Type B pancreatic cell (in vitro differentiated cells): ENCODE data around the gene COPS7A. TPM values are rescaled to one million over a fixed set of nuclear protein-coding genes. Genes with fewer than 3 reads are reported as not detected.
"Not testable (repeated sequence)": the region's sequence is repeated elsewhere in the genome, so short reads cannot be mapped to it uniquely, and the experiment has no call there.

Experiments used
- DNase-seq: peaks from one replicate; pipeline ENCODE4 v3.0.0; 2021; ENCODE audit warnings: mixed read lengths; ENCODE audit not compliant: unreplicated experiment; ENCODE audit errors: extremely low spot score
- H3K27ac Mint-ChIP-seq: 2 replicates; pipeline ENCODE4 v1.8.0; 2021; ENCODE audit warnings: mild to moderate bottlenecking, mixed read lengths
- H3K27me3 Mint-ChIP-seq: 2 replicates; pipeline ENCODE4 v1.8.0; 2021; ENCODE audit warnings: mixed read lengths
- H3K36me3 Mint-ChIP-seq: 2 replicates; pipeline ENCODE4 v1.8.0; 2021; ENCODE audit warnings: mixed read lengths
- H3K4me1 Mint-ChIP-seq: one replicate; pipeline ENCODE4 v1.8.0; 2021; ENCODE audit warnings: mixed read lengths; ENCODE audit not compliant: unreplicated experiment
- H3K4me3 Mint-ChIP-seq: 2 replicates; pipeline ENCODE4 v1.8.0; 2021; ENCODE audit warnings: mild to moderate bottlenecking, mixed read lengths
- H3K9me3 Mint-ChIP-seq: 2 replicates; pipeline ENCODE4 v1.8.0; 2021; ENCODE audit warnings: mixed read lengths
- CTCF ChIP-seq: fragments of 200-600 bp; sonication (generic); conservative IDR thresholded peaks from 2 replicates; pipeline ENCODE4 v1.5.0; 2021; ENCODE audit warnings: antibody characterized with exemption, mild to moderate bottlenecking
- total RNA-seq: library from RNA; stranded (reverse); gene quantifications from 2 replicates; pipeline ENCODE4 v1.2.1, GENCODE V29; 2021; ENCODE audit warnings: low replicate concordance

The COPS7A gene
- total RNA-seq, 1 donor from 2014 or later: 35.4 TPM

- DNase-seq: no peak
- TF ChIP-seq CTCF: no peak
- Mint-ChIP-seq H3K4me3 (peak overlapping the region; percentile 84), H3K9me3 (no peaks in the 10 kb centered on the region), H3K27ac (peak overlapping the region; percentile 54), H3K27me3 (peaks cover 80% of the 10 kb centered on the region), H3K4me1 (peaks cover 6% of the 10 kb centered on the region), H3K36me3 (peaks cover 14% of the 10 kb centered on the region)
These were observed 24.4 kb upstream of the COPS7A start for GRCh38 chr12:6699259-6699988.

GRCh38 chr12:6699989-6700645 lies 23.7 kb upstream of the COPS7A start:
- Mint-ChIP-seq H3K27me3 (peaks cover 86% of the 10 kb centered on the region), H3K36me3 (peaks cover 14% of the 10 kb centered on the region), H3K27ac (no peak overlapping the region)

GRCh38 chr12:6700646-6701051 lies 23.2 kb upstream of the COPS7A start, which contains the start of gene PIANP:
TSS of gene PIANP (minus strand) at chr12:6700815. CDS start at chr12:6698061, 2,754 bp downstream.
- Mint-ChIP-seq H3K36me3 (peaks cover 14% of the 10 kb centered on the region), H3K27me3 (peaks cover 88% of the 10 kb centered on the region), H3K27ac (peak within 1 kb of the TSS; percentile 54), H3K9me3 (no peaks in the 10 kb centered on the region), H3K4me1 (peaks cover 6% of the 10 kb centered on the region), H3K4me3 (peak within 1 kb of the TSS; percentile 84)
- peak; percentile 79 for DNase-seq
- TF ChIP-seq CTCF: no peak

More at GRCh38 chr12:6699989-6700645, 23.7 kb upstream of the COPS7A start:
- Mint-ChIP-seq H3K9me3 (no peaks in the 10 kb centered on the region), H3K4me3 (peak overlapping the region; percentile 84), H3K4me1 (peaks cover 6% of the 10 kb centered on the region)
- DNase-seq: no peak
- TF ChIP-seq CTCF: no peak

DNA sequence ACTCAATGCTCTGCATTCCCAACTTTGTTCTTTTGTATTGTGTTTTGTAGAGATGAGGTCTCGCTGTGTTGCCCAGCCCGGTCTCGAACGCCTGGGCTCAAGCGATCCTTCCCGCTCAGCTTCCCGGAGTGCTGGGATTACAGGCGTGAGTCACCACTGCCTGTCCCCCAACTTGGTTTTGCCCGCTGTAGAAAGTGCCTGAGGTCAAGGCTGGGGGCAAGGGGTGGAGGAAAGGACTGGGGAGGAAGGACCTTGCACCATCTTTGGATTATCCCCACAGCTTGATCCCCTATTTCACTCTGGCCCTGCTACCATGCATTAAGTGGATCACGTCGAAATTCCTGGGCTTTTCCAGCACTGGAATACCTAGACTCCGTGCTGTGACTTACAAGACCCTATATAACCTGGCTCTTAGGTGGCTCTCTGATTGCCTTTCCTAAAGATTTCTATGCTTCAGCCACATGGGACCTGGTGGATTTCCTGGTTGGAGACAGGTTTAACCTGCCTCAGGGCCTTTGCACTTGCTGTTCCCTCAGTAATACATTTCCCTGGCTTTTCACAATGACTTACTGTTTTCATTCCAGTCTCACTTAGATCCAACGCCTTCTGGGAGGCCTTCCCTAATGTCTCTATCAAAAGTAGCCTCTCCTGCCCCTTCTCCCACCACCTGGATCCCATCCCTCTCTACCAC lies 22.6 kb upstream of the COPS7A start:
- TF ChIP-seq CTCF: no peak
- Mint-ChIP-seq H3K27ac (no peak overlapping the region), H3K4me1 (peaks cover 6% of the 10 kb centered on the region), H3K4me3 (peak overlapping the region; percentile 67), H3K36me3 (peaks cover 14% of the 10 kb centered on the region), H3K27me3 (peaks cover 83% of the 10 kb centered on the region), H3K9me3 (no peaks in the 10 kb centered on the region)
- no peak for DNase-seq

DNA sequence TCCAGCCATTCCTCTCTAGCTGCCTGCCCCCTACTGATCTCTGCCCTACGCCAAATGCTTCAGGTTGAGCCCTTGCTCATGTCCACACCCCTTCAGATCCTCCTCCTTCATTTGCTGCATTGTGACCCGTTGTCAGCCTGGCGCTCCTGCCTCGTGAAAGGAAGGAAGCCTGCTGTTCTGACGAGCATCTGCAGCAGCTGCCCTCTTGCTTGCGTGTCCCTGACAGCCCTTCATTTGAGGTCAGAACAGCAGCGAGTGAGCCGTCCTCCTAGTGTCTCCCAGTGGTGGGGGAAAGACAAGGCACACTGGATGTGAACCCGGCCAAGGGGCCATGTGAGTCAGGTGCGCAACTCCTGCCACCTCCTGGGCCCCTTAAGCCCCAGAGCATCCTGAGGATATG lies 20.2 kb upstream of the COPS7A start:
- no peak for TF ChIP-seq CTCF
- peaks cover 62% of the 10 kb centered on the region for H3K27me3 Mint-ChIP-seq
- H3K4me3 Mint-ChIP-seq: peak overlapping the region; percentile 21
- DNase-seq: no peak
- no peak overlapping the region for H3K27ac Mint-ChIP-seq
- H3K4me1 Mint-ChIP-seq: peaks cover 6% of the 10 kb centered on the region
- no peaks in the 10 kb centered on the region for H3K9me3 Mint-ChIP-seq
- peaks cover 8% of the 10 kb centered on the region for H3K36me3 Mint-ChIP-seq

DNA sequence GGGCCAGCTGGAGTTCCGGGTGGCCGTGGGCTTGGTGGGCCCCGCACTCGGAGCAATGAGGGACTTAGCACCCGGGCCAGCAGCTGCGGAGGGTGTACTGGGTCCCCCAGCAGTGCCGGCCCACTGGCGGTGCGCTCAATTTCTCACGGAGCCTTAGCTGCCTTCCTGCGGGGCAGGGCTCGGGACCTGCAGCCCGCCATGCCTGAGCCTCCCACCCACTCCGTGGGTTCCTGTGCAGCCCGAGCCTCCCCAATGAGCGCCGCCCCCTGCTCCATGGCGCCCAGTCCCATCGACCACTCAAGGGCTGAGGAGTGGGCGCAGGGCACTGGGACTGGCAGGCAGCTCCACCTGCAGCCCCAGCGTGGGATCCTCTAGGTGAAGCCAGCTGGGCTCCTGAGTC lies 15.5 kb upstream of the COPS7A start:
- not testable (repeated sequence) for H3K4me3 Mint-ChIP-seq, H3K36me3 Mint-ChIP-seq, DNase-seq, H3K9me3 Mint-ChIP-seq, H3K4me1 Mint-ChIP-seq, H3K27ac Mint-ChIP-seq
- H3K27me3 Mint-ChIP-seq: peaks cover 27% of the 10 kb centered on the region
